ENCODE results near the gene CCL15. TPM values are rescaled to one million over a fixed set of nuclear protein-coding genes. Genes with fewer than 3 reads are reported as not detected.

The CCL15 gene
- total and polyA plus RNA-seq, 2 of the 13 experiments (the other 11 are each of a cell fraction or from before 2014, with no cell fraction given), result 29.2 to 45.9 TPM

- no peak for TF ChIP-seq TP53 (CRISPR knock-in tag; conservative IDR thresholded peaks at IDR 0.05)
- TF ChIP-seq, protein P1, sequence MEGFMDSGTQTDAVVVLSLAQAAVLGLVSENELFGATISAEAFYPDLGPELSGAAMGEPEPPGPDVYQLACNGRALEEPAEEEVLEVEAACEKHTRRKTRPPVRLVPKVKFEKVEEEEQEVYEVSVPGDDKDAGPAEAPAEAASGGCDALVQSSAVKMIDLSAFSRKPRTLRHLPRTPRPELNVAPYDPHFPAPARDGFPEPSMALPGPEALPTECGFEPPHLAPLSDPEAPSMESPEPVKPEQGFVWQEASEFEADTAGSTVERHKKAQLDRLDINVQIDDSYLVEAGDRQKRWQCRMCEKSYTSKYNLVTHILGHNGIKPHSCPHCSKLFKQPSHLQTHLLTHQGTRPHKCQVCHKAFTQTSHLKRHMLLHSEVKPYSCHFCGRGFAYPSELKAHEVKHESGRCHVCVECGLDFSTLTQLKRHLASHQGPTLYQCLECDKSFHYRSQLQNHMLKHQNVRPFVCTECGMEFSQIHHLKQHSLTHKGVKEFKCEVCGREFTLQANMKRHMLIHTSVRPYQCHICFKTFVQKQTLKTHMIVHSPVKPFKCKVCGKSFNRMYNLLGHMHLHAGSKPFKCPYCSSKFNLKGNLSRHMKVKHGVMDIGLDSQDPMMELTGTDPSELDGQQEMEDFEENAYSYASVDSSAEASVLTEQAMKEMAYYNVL (CRISPR knock-in tag; IDR thresholded peaks at IDR 0.05; ENCODE audit: borderline replicate concordance), result no peak
- no peak for TF ChIP-seq HIVEP1 (CRISPR knock-in tag; IDR thresholded peaks at IDR 0.05)
- no peak for TF ChIP-seq ZBTB14 (CRISPR knock-in tag; IDR thresholded peaks at IDR 0.05)
- no peak for TF ChIP-seq FOXP1 (IDR thresholded peaks at IDR 0.05)
- peak; percentile 83 for TF ChIP-seq FOXP1 (CRISPR knock-in tag; IDR thresholded peaks at IDR 0.05)
- peak; percentile 19; the same call in 1 of the 2 replicates for TF ChIP-seq CEBPG (CRISPR knock-in tag; IDR thresholded peaks at IDR 0.05)
- no peak for TF ChIP-seq CENPX (CRISPR knock-in tag; IDR thresholded peaks at IDR 0.05)
- no peak for TF ChIP-seq IRX3 (CRISPR knock-in tag; IDR thresholded peaks at IDR 0.05; ENCODE audit: borderline replicate concordance, low read depth)
- no peak for TF ChIP-seq ZNF207 (IDR thresholded peaks at IDR 0.05; ENCODE audit: borderline replicate concordance)
- TF ChIP-seq SAP130 (CRISPR knock-in tag; IDR thresholded peaks at IDR 0.05; ENCODE audit: low read depth), result peak; percentile 63
- no peak for TF ChIP-seq ZNF543 (CRISPR knock-in tag; IDR thresholded peaks at IDR 0.05)
- TF ChIP-seq HNRNPL (IDR thresholded peaks at IDR 0.05; ENCODE audit: low read depth, low read length), result no peak
- peak; percentile 52; the same call in 1 of the 2 replicates for TF ChIP-seq FOXO1 (CRISPR knock-in tag; IDR thresholded peaks at IDR 0.05)
- no peak for TF ChIP-seq REXO4 (CRISPR knock-in tag; IDR thresholded peaks at IDR 0.05; ENCODE audit: borderline replicate concordance)
- peak; percentile 76 for TF ChIP-seq FOXA3 (CRISPR knock-in tag; IDR thresholded peaks at IDR 0.05)
- TF ChIP-seq NFAT5 (CRISPR knock-in tag; IDR thresholded peaks at IDR 0.05), result no peak
- no peak; the same call in 1 of the 2 replicates for TF ChIP-seq MED1 (CRISPR knock-in tag; IDR thresholded peaks at IDR 0.05)
- no peak for TF ChIP-seq CBFB (CRISPR knock-in tag; IDR thresholded peaks at IDR 0.05)
- no peak for TF ChIP-seq AKAP8 (CRISPR knock-in tag; IDR thresholded peaks at IDR 0.05)
- TF ChIP-seq SSRP1 (CRISPR knock-in tag; IDR thresholded peaks at IDR 0.05), result no peak
- no peak for TF ChIP-seq ZBTB8A (CRISPR knock-in tag; IDR thresholded peaks at IDR 0.05; ENCODE audit: borderline replicate concordance, low read depth)
- no peak for TF ChIP-seq HCFC1 (IDR thresholded peaks at IDR 0.05; ENCODE audit: low read depth, low read length)
- TF ChIP-seq CCAR2 (optimal IDR thresholded peaks at IDR 0.05; ENCODE audit: low read depth, low read length), result no peak
- TF ChIP-seq HHEX (CRISPR knock-in tag; IDR thresholded peaks at IDR 0.05), result 0 out of 2 replicates have a peak, but pooled peaks have one; percentile 7
- no peak for TF ChIP-seq RFXANK (CRISPR knock-in tag; IDR thresholded peaks at IDR 0.05)
- no peak; the same call in 1 of the 2 replicates for TF ChIP-seq KDM5A (IDR thresholded peaks at IDR 0.05; ENCODE audit: borderline replicate concordance, low read length)
- TF ChIP-seq CEBPB (IDR thresholded peaks at IDR 0.05; ENCODE audit: borderline replicate concordance, low read depth, low read length), result peak; percentile 49; the same call in 1 of the 2 replicates
Observed at GRCh38 chr17:36000732-36001109, 632 bp downstream of the CCL15 start (continued).
